ENCODE data around the gene NRG3. TPM values are rescaled to one million over a fixed set of nuclear protein-coding genes. Genes with fewer than 3 reads are reported as not detected.
A peak's percentile ranks its signal among the peaks of the same experiment; 100 is the strongest.
"Not testable (repeated sequence)": the region's sequence is repeated elsewhere in the genome, so short reads cannot be mapped to it uniquely, and the experiment has no call there.

NRG3 gene
- total RNA-seq, 1 donor from 2014 or later = 8.2 TPM

DNA sequence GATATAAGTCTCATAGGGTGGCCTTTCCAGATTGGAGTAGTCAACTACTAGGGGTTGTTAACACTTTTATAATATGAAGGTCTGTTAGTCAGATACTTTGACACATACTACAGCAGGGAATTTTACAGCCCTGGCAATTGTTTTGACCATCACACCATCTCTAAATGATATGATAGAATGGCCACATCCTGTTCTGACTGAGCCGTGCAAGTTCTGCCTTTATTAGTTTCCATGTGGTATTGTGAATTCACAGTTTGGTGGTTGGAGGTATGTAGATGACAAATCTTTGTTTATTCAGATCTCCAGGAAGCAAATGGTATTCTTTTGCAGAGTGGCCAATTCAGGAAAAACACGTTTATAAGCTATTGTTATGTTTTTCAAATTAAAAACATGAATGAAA lies 83.0 kb downstream of the NRG3 start:
- peak; percentile 96 to 98 for DNase-seq (ENCODE audit: low read depth in 2 of 2)

DNA sequence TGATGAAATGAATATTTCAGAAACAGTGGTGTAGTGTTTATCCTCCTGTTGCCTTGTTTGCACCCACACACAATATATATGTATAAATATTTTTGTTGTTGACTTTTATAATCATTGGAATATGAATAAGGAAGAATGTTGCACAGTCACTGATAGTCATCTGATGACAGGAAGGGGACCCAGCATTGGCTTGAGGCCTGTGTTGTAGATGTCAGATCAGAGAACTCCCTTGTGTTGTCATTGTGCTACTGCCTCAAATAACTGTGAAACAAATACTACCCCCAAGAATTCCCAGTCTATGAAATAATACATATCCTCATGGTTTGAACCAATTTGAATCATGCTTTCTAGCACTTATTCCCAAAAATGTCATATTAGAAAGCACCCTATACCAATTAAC lies 84.0 kb downstream of the NRG3 start:
- peak; percentile 68 to 90 for DNase-seq (ENCODE audit: low read depth in 2 of 2)

DNA sequence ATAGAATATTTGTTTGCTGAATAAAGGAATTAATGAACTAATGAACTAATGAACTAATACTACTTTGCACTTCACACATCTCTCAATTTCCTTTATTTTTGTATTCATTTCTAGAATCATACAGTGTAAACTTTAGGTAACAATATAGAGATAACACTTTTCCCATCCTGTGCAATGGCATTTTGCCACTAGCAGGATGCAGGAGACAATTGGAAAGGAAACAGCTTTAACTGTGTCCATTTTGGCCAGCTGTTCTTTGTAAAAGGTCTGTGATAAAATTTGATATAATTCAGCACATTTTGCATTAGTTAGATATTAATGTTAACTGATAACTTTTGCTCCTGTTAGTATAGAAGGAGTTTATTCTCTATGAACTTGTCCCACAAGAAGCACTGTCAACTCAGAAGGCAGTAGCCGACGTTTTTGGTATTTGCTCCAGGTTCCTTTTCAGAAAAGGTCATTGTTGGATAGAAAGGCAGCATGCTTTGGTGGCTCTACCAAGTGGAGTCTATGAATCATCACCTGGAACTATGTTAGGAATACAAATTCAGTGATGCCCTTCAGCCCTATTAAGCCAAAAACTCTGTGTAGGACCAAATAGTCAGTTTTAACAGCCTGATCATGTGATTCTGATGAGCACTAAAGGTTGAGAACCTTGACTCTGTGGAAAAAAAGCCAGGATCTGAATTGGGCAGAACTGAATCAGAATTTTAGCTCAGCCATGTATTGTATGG lies 86.6 kb downstream of the NRG3 start:
- DNase-seq (ENCODE audit: low read depth in 2 of 2) = peak; percentile 88 to 95

DNA sequence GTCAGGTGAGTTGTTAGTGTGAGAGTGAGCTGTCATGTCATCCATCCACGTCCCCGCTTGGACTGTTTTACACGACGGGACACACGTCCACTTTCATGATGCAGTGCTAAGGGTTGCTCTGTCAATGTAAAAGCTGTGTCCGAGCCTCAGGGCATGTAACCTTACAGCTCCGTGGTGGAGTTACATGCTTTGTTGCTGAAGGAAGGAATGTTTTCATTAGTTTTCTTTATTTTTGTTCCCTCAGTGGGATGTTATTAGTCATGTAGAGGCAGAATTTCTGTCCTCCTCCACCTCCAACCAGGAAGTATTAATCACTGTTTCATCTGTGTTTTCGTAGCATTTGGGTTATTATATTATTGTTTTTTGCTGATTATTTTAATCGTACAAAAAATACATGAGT lies 88.6 kb downstream of the NRG3 start:
- DNase-seq (ENCODE audit: low read depth in 2 of 2) = peak in 1 of 2 donors; percentile 68

GRCh38 chr10:81967716-81968115 lies 92.7 kb downstream of the NRG3 start:
- DNase-seq (ENCODE audit: low read depth in 2 of 2) = no peak

DNA sequence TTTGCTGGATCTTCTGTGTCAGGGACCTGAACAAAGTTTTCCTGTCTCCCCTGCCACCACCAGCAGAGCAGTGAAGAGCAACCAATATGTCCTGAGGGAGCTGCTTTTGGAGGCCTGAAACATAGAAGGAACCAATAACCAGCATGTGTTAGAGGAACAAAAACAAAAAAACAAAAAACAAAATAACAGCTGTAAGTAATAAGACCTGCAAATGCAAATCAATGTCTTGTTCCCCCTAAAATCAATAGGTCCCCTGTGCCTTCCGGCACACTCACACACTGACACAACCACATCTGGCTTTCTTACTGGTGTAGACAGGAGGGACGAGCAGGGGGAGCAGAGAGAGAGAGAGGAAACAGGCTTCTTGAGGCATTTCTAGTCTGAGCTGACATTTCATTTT lies 94.1 kb downstream of the NRG3 start:
- no peak for DNase-seq (ENCODE audit: low read depth in 2 of 2)

DNA sequence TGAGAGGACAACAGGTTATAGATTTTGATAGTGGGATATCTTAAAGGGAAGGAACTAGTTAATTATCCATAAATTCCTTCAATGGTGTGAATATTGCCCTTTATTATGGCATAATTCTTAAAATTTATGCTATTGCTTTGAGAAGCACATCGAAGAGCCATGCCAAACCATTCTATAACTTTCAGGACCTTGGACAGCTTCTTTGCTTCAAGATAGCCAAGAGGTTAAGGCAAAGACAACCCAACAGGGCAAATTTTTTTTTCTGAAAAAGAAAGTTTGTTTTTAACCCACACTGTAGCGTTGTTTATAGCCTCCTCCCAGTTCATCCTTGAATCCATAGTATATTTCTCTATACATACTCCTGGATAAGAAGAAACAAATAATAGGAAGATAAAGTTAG lies 103.2 kb downstream of the NRG3 start:
- peak in 1 of 2 donors; percentile 40 for DNase-seq (ENCODE audit: low read depth in 2 of 2)

- DNase-seq (ENCODE audit: low read depth in 2 of 2) = peak in 1 of 2 donors; percentile 46
These were observed 106.7 kb downstream of the NRG3 start for GRCh38 chr10:81981724-81982123.

GRCh38 chr10:81984428-81984827 lies 109.4 kb downstream of the NRG3 start:
- DNase-seq (ENCODE audit: low read depth in 2 of 2) = no peak

DNA sequence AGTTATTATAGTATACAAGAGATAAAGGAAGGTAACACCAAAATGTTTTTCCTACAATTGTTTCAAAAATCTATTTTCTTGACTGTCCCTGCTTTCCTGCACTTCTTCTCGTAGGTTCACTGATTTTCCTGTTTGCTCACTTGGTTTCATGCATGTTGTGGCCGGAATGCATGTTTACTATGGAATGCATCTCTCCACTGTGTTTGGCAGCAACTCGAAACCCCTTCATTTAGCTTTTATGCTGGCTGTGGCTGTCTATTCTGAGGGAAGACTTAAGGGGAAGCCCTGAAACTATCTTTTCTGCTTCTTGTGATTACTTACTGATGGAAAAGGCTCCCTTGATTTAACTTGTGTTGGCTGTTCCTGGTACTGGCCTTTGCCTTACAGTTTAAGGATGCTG lies 120.3 kb downstream of the NRG3 start:
- no peak for DNase-seq (ENCODE audit: low read depth in 2 of 2)

- peak in 1 of 2 donors; percentile 4 for DNase-seq (ENCODE audit: low read depth in 2 of 2)
These were observed 121.9 kb downstream of the NRG3 start for GRCh38 chr10:81996927-81997326.

GRCh38 chr10:82020999-82021398 lies 146.0 kb downstream of the NRG3 start:
- no peak for DNase-seq (ENCODE audit: low read depth in 2 of 2)

- peak; percentile 65 to 82 for DNase-seq (ENCODE audit: low read depth in 2 of 2)
These were observed 152.7 kb downstream of the NRG3 start for GRCh38 chr10:82027711-82028110.

DNA sequence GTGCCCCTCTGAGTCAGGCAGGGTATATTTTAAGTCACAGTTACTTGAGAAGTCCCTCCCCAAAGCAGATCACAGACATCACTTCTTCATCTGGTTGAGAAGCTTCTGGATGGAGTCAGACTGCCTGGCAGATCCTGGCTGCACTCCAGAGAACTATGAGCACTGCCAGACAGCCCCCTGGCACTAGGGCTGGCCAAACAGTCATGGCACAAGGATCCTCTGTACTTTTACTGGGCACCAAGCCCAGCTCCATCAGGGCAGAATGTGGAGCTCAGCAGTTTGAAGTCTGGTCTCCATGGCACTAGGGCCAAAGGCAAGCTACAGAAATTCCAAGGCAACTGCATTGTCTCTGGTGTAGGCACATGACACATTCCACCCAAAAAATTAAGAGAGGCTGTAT lies 162.1 kb downstream of the NRG3 start:
- no peak for DNase-seq (ENCODE audit: low read depth in 2 of 2)

DNA sequence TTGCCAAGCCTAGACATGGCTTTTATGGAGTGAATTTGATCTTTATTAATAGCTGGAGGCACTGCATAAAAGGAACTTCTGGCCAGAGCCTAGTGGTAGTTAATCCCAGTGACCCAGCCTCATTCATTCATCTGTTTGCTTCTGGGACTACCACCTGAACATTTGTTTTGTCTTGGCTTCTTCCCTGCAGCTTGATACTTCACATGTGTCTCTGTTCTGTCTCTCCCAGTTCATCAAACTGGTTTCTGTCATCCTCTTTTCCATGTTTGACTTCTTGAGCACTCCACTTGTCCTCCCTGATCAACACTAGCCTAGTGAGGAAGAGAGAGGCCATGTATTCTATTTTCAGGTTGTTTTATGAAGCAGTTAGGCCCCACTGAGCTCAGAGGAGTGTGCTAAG lies 163.6 kb downstream of the NRG3 start:
- DNase-seq (ENCODE audit: low read depth in 2 of 2) = no peak

DNA sequence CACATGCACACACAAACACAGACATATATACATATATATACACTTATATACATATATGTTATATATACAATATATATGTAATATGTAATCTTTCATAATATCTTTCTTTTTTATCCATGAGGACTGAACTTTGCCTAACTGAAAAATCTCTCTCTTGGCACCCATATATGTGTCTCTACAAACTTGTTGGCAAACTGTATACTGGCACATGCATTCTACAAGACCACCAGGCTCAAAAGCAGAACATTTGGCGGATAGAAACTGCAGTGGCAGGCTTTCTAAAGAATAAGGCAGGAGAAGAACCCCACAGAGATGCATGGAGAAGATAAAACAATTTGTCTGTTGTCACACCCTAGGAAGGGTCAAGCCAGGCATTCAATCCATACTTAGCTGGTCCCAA lies 165.3 kb downstream of the NRG3 start:
- DNase-seq (ENCODE audit: low read depth in 2 of 2) = no peak

- no peak for DNase-seq (ENCODE audit: low read depth in 2 of 2)
These were observed 166.0 kb downstream of the NRG3 start for GRCh38 chr10:82041018-82041417.

DNA sequence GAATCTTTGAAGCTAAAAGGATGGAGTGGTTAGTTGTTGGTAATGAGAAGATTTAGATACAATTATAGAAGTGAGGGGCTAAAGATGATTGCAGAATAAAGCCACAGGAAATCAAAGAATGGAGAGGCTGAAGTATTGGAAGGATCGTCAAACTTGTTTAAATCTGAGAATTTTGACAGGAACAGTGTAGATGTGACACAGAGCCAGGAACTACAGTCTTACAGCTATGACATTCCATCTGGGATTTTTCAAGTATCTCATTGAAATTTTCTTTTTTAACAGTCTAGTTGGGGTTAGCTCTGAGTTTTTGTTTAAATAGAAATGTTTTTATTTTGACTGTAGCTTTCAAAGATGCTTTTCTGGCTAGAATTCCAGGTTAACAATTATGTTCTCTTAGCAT lies 181.4 kb downstream of the NRG3 start:
- no peak for DNase-seq (ENCODE audit: low read depth in 2 of 2)

DNA sequence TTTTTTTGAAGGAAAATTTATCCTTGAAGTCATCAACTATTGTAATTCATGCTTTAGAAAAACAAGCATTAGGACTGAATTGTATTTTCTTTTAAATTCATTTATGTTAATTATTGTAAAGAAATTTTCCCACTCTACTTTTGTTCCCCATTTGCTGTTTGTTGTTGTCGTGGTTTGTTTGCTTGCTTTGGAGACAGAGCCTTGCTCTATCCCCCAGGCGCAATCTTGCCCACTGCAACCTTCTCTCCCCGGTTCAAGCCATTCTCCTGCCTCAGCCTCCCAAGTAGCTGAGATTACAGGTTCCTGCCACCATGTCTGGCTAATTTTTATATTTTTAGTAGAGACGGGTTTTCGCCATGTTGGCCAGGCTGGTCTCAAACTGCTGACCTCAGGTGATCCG lies 192.2 kb downstream of the NRG3 start:
- not testable (repeated sequence) for DNase-seq (ENCODE audit: low read depth in 2 of 2)

- DNase-seq (ENCODE audit: low read depth in 2 of 2) = no peak
These were observed 193.5 kb downstream of the NRG3 start for GRCh38 chr10:82068501-82068900.

DNA sequence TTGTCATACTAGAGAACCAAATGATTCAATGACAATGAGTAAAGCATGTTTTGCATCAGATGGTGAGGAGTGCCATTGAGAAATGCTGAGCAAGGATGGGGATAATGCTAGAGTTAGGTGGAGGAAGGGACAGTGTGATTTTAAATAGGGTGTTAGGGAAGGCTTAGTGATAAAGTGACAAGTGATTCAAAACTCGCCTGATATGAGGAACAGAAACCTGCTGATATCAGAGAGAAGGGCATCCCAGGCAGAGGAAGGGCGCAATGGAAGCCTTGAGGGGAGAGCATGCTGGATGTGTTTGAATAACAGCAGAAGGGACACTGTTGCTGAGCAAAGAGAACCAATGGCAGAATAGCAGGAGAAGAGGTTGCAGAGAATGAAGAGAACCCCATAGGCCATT lies 196.2 kb downstream of the NRG3 start:
- DNase-seq (ENCODE audit: low read depth in 2 of 2) = no peak

GRCh38 chr10:82072124-82072523 lies 197.1 kb downstream of the NRG3 start:
- DNase-seq (ENCODE audit: low read depth in 2 of 2) = no peak

DNA sequence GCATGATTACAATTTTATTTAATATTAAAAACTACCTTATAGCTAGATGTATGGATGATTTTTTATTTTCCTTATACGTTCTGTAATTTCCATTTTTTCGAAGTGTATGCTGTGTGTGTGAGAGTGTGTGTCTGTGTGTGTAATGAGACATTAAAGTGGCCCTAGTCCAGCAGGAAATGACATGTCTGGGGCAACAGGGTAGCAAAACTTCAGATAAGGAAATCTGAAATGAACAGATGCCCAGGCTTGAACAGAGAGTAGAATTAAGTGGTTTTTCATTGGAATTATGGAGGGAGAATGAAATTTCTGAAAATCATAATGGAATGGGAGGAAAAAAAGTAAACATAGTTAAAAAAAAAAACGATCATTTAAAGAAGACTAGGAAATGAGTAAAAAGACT lies 200.6 kb downstream of the NRG3 start:
- peak; percentile 40 to 61 for DNase-seq (ENCODE audit: low read depth in 2 of 2)

- no peak for DNase-seq (ENCODE audit: low read depth in 2 of 2)
These were observed 209.5 kb downstream of the NRG3 start for GRCh38 chr10:82084496-82084895.

All from dermis microvascular lymphatic vessel endothelial cell (primary cell).